Activated B cell treated with CpG ODN at 0.5 μM for 24 hours (primary cell): ENCODE data around the gene RPLP2. TPM values are rescaled to one million over a fixed set of nuclear protein-coding genes. Genes with fewer than 3 reads are reported as not detected.

Experiments used
- ATAC-seq: fragments of 200-7000 bp; cut with Tn5 transposase; one replicate; pipeline ENCODE4 v1.10.0; 2021; ENCODE audit warnings: low read depth, mild to moderate bottlenecking, moderate library complexity
- CTCF ChIA-PET: fragments of 350-600 bp; sonication (Branson Sonifier 250); formaldehyde crosslinking; loops from one replicate; lab custom pipeline; 2021; ENCODE audit warnings: antibody characterized with exemption; lab: Charles Lee
- POLR2A ChIA-PET: fragments of 350-600 bp; sonication (Branson Sonifier 250); formaldehyde crosslinking; loops from one replicate; lab custom pipeline; 2021; ENCODE audit warnings: antibody characterized with exemption; lab: Charles Lee
- DNase-seq: peaks from one replicate; pipeline ENCODE4 v3.0.0; 2022
- H3K27ac Mint-ChIP-seq: one replicate; pipeline ENCODE4 v1.8.0; 2020; ENCODE audit warnings: mixed read lengths
- H3K27me3 Mint-ChIP-seq: one replicate; pipeline ENCODE4 v1.8.0; 2021; ENCODE audit warnings: mixed read lengths
- H3K36me3 Mint-ChIP-seq: one replicate; pipeline ENCODE4 v1.8.0; 2021; ENCODE audit warnings: low read depth, mixed read lengths
- H3K4me1 Mint-ChIP-seq: one replicate; pipeline ENCODE4 v1.8.0; 2021; ENCODE audit warnings: mixed read lengths
- H3K4me3 Mint-ChIP-seq: one replicate; pipeline ENCODE4 v1.8.0; 2020; ENCODE audit warnings: mild to moderate bottlenecking, mixed read lengths
- H3K9me3 Mint-ChIP-seq: one replicate; pipeline ENCODE4 v1.8.0; 2020; ENCODE audit warnings: mixed read lengths
- CTCF ChIP-seq: fragments of 200-600 bp; IDR thresholded peaks from one replicate; pipeline ENCODE4 v1.8.0; 2022; ENCODE audit warnings: antibody characterized with exemption, mild to moderate bottlenecking
- intact Hi-C: fragments of 100-400 bp; cut with micrococcal nuclease; formaldehyde crosslinking; loops from one replicate; pipeline ENCODE4 v1.15.1; 2024
- total RNA-seq: library from RNA; stranded (reverse); gene quantifications from 2 replicates; pipeline ENCODE4 v1.2.3, GENCODE V29; 2022

The RPLP2 gene
- total RNA-seq, 1 donor from 2014 or later: 4,124 TPM

GRCh38 chr11:821512-822371 is 12.0 kb downstream of the RPLP2 start:
- Mint-ChIP-seq H3K27me3 (no peaks in the 10 kb centered on the region), H3K27ac (no peak overlapping the region), H3K9me3 (no peaks in the 10 kb centered on the region), H3K4me1 (peaks cover 19% of the 10 kb centered on the region), H3K4me3 (no peak overlapping the region), H3K36me3 (peaks cover 22% of the 10 kb centered on the region)
- intact Hi-C loops: no loop called here
- no peak for TF ChIP-seq CTCF
- POLR2A ChIA-PET: interaction anchor here (1.3 to 5.6 kb wide), 4 partner anchors 9 to 21 kb away, joined by 4 to 104 read pairs (median 66); partner anchors contain the start of genes CD151, CRACR2B, POLR2L and RPLP2
- CTCF ChIA-PET: no interaction called here
- ATAC-seq (no peak), DNase-seq (no peak)

- Mint-ChIP-seq H3K27me3 (peaks cover 3% of the 10 kb centered on the region), H3K4me1 (peaks cover 30% of the 10 kb centered on the region), H3K4me3 (no peak overlapping the region), H3K36me3 (peaks cover 22% of the 10 kb centered on the region), H3K9me3 (no peaks in the 10 kb centered on the region), H3K27ac (no peak overlapping the region)
- no peak for TF ChIP-seq CTCF
- DNase-seq (no peak), ATAC-seq (no peak)
- intact Hi-C loops: no loop called here
- CTCF ChIA-PET: no interaction called here
- POLR2A ChIA-PET: interaction anchor here (0.6 kb wide), 1 partner anchor 13 kb away, joined by 4 read pairs; no protein-coding TSS in a partner anchor
Observed at GRCh38 chr11:823441-824291, 13.9 kb downstream of the RPLP2 start.

- ATAC-seq: no peak
- peaks cover 22% of the 10 kb centered on the region for H3K36me3 Mint-ChIP-seq
- DNase-seq: no peak
- POLR2A ChIA-PET: interaction anchor here (0.8 to 2.7 kb wide), 2 partner anchors 18 to 48 kb away, joined by 3 to 6 read pairs; partner anchors contain the start of genes POLR2L and TSPAN4
- CTCF ChIA-PET: no interaction called here
- no peak overlapping the region for H3K4me3 Mint-ChIP-seq
- TF ChIP-seq CTCF: no peak
- H3K4me1 Mint-ChIP-seq: peaks cover 37% of the 10 kb centered on the region
- intact Hi-C loops: no loop called here
- no peaks in the 10 kb centered on the region for H3K9me3 Mint-ChIP-seq
- H3K27me3 Mint-ChIP-seq: peaks cover 3% of the 10 kb centered on the region
- no peak overlapping the region for H3K27ac Mint-ChIP-seq
Observed at GRCh38 chr11:824292-824880, 14.6 kb downstream of the RPLP2 start.

- ChIA-PET POLR2A (interaction anchor here (0.8 to 2.7 kb wide), 2 partner anchors 17 to 48 kb away, joined by 3 to 6 read pairs; partner anchors contain the start of genes POLR2L and TSPAN4), CTCF (no interaction called here)
- H3K27me3 Mint-ChIP-seq: peaks cover 3% of the 10 kb centered on the region
- no peaks in the 10 kb centered on the region for H3K9me3 Mint-ChIP-seq
- TF ChIP-seq CTCF: no peak
- H3K36me3 Mint-ChIP-seq: peaks cover 22% of the 10 kb centered on the region
- no peak overlapping the region for H3K4me3 Mint-ChIP-seq
- H3K4me1 Mint-ChIP-seq: peaks cover 41% of the 10 kb centered on the region
- ATAC-seq (no peak), DNase-seq (no peak)
- no peak overlapping the region for H3K27ac Mint-ChIP-seq
- intact Hi-C loops: no loop called here
Observed at GRCh38 chr11:824942-825341, 15.2 kb downstream of the RPLP2 start.
